ENCODE results near the gene TXK. TPM values are rescaled to one million over a fixed set of nuclear protein-coding genes. Genes with fewer than 3 reads are reported as not detected.

Gene TXK
- total RNA-seq, 1 experiment from 2014 or later: 1.4 TPM

DNA sequence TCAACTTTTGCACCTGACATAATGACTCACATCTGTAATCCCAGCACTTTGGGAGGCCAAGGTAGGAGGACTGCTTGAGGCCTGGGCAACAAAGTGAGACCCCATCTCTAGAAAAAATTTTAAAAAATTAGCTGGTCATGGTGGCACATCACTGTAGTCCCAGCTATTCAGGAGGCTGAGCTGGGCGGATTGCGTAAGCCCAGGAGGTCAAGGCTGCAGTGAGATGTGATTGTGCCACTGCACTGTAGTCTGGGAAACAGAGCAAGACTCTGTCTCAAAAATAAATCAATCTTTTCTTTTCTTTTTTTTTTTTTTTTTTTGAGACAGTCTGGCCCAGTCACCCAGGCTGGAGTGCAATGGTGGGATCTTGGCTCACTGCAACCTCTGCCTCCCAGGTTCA, 65.0 kb downstream of the TXK start:
- H3K4me1 ChIP-seq (ENCODE audit: insufficient read depth, low read length, poor library complexity, severe bottlenecking): no peaks in the 10 kb centered on the region
- H3K27me3 ChIP-seq (replicated peaks; ENCODE audit: insufficient read depth, low read depth, low read length, poor library complexity): no peaks in the 10 kb centered on the region
- ChIA-PET CTCF (no interaction called here), POLR2A (ENCODE audit: low non-redundant PET) (no interaction called here)
- H3K4me3 ChIP-seq (ENCODE audit: low read depth, low read length, poor library complexity, severe bottlenecking): no peak overlapping the region
- no peaks in the 10 kb centered on the region for H3K36me3 ChIP-seq (ENCODE audit: insufficient read depth, low read length, poor library complexity, severe bottlenecking)
- BruUV-seq (replicated peaks): no TSS peak
- H3K27ac ChIP-seq (ENCODE audit: low read depth, low read length, poor library complexity, severe bottlenecking): no peak overlapping the region
- DNase-seq (ENCODE audit: low spot score): no peak
- TF ChIP-seq CTCF (conservative IDR thresholded peaks at IDR 0.05; ENCODE audit: low read depth, low read length): no peak
- no peak for TF ChIP-seq EZH2 (IDR thresholded peaks at IDR 0.05; ENCODE audit: borderline replicate concordance, low read depth, low read length, poor library complexity, severe bottlenecking)
- intact Hi-C loops (cut with micrococcal nuclease; ENCODE audit: unreplicated experiment): no loop called here
- H3K9me3 ChIP-seq (ENCODE audit: low read depth, low read length, poor library complexity, severe bottlenecking): no peaks in the 10 kb centered on the region

- no peak overlapping the region for H3K4me3 ChIP-seq (ENCODE audit: low read depth, low read length, poor library complexity, severe bottlenecking)
- TF ChIP-seq CTCF (conservative IDR thresholded peaks at IDR 0.05; ENCODE audit: low read depth, low read length) (no peak), EZH2 (IDR thresholded peaks at IDR 0.05; ENCODE audit: borderline replicate concordance, low read depth, low read length, poor library complexity, severe bottlenecking) (no peak)
- CTCF ChIA-PET: no interaction called here
- no peaks in the 10 kb centered on the region for H3K4me1 ChIP-seq (ENCODE audit: insufficient read depth, low read length, poor library complexity, severe bottlenecking)
- no peak overlapping the region for H3K27ac ChIP-seq (ENCODE audit: low read depth, low read length, poor library complexity, severe bottlenecking)
- H3K27me3 ChIP-seq (replicated peaks; ENCODE audit: insufficient read depth, low read depth, low read length, poor library complexity): no peaks in the 10 kb centered on the region
- H3K36me3 ChIP-seq (ENCODE audit: insufficient read depth, low read length, poor library complexity, severe bottlenecking): no peaks in the 10 kb centered on the region
- no peaks in the 10 kb centered on the region for H3K9me3 ChIP-seq (ENCODE audit: low read depth, low read length, poor library complexity, severe bottlenecking)
- intact Hi-C loops (cut with micrococcal nuclease; ENCODE audit: unreplicated experiment): no loop called here
- no peak for DNase-seq (ENCODE audit: low spot score)
- no TSS peak for BruUV-seq (replicated peaks)
- POLR2A ChIA-PET (ENCODE audit: low non-redundant PET): no interaction called here
Observed at GRCh38 chr4:48068182-48068581, 65.9 kb downstream of the TXK start.

DNA sequence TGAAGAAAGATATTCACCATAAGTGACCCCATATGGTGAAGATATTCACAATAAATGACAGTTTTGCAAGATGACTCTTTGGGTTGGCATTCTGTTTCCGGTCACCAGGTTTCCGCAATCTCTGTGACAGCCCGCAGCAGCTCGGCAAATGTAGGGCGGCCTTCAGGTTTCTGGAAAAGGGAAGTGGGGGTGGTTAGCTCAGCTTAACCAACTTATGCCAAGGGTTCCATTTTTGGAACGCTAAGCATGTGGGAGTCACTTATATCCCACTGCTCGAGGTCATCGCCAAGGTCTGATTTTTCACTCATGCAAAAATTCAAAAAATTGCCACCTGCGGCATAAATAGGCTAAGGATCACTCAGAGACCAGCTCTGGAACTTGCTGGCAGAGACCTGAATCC, 66.5 kb downstream of the TXK start:
- Histone ChIP-seq H3K4me3 (ENCODE audit: low read depth, low read length, poor library complexity, severe bottlenecking) (no peak overlapping the region), H3K27ac (ENCODE audit: low read depth, low read length, poor library complexity, severe bottlenecking) (no peak overlapping the region), H3K36me3 (ENCODE audit: insufficient read depth, low read length, poor library complexity, severe bottlenecking) (no peaks in the 10 kb centered on the region), H3K9me3 (ENCODE audit: low read depth, low read length, poor library complexity, severe bottlenecking) (no peaks in the 10 kb centered on the region), H3K4me1 (ENCODE audit: insufficient read depth, low read length, poor library complexity, severe bottlenecking) (no peaks in the 10 kb centered on the region), H3K27me3 (replicated peaks; ENCODE audit: insufficient read depth, low read depth, low read length, poor library complexity) (no peaks in the 10 kb centered on the region)
- TF ChIP-seq EZH2 (IDR thresholded peaks at IDR 0.05; ENCODE audit: borderline replicate concordance, low read depth, low read length, poor library complexity, severe bottlenecking) (no peak), CTCF (conservative IDR thresholded peaks at IDR 0.05; ENCODE audit: low read depth, low read length) (no peak)
- CTCF ChIA-PET: no interaction called here
- POLR2A ChIA-PET (ENCODE audit: low non-redundant PET): no interaction called here
- BruUV-seq (replicated peaks): no TSS peak
- intact Hi-C loops (cut with micrococcal nuclease; ENCODE audit: unreplicated experiment): no loop called here
- DNase-seq (ENCODE audit: low spot score): no peak
